GM18520 (cell line): ENCODE data around the gene STX2.

Experiments used
- ATAC-seq: cut with Tn5 transposase; IDR thresholded peaks from one replicate; pipeline ENCODE4 v1.9.1; 2021; ENCODE audit not compliant: unreplicated experiment

Gene STX2

GRCh38 chr12:130831876-130832405 lies 7.1 kb downstream of the STX2 start:
- no peak for ATAC-seq

GRCh38 chr12:130831246-130831645 lies 7.8 kb downstream of the STX2 start:
- no peak for ATAC-seq

- no peak for ATAC-seq
These were observed 8.9 kb downstream of the STX2 start for GRCh38 chr12:130830246-130830551.

- ATAC-seq = no peak
These were observed 9.4 kb downstream of the STX2 start for GRCh38 chr12:130829391-130830245.

GRCh38 chr12:130828895-130829294 lies 10.2 kb downstream of the STX2 start:
- ATAC-seq = no peak

GRCh38 chr12:130827432-130827831 lies 11.6 kb downstream of the STX2 start:
- ATAC-seq = no peak

GRCh38 chr12:130826151-130826801 lies 12.8 kb downstream of the STX2 start:
- no peak for ATAC-seq

- ATAC-seq = no peak
These were observed 13.3 kb downstream of the STX2 start for GRCh38 chr12:130825771-130826150.

- ATAC-seq = no peak
These were observed 19.4 kb downstream of the STX2 start for GRCh38 chr12:130819681-130820080.

GRCh38 chr12:130818635-130819576 lies 20.1 kb downstream of the STX2 start:
- ATAC-seq = peak; percentile 46

GRCh38 chr12:130818272-130818634 lies 20.8 kb downstream of the STX2 start:
- ATAC-seq = no peak

- no peak for ATAC-seq
These were observed 21.2 kb downstream of the STX2 start for GRCh38 chr12:130817804-130818203.

GRCh38 chr12:130816097-130816496 lies 23.0 kb downstream of the STX2 start:
- ATAC-seq = no peak

GRCh38 chr12:130815028-130815741 lies 23.9 kb downstream of the STX2 start:
- no peak for ATAC-seq

GRCh38 chr12:130813949-130814348 lies 25.1 kb downstream of the STX2 start:
- peak; percentile 44 for ATAC-seq

- ATAC-seq = no peak
These were observed 25.6 kb downstream of the STX2 start for GRCh38 chr12:130813436-130813835.

GRCh38 chr12:130809791-130810190 lies 29.3 kb downstream of the STX2 start:
- ATAC-seq = no peak

- ATAC-seq = no peak
These were observed 31.7 kb downstream of the STX2 start for GRCh38 chr12:130807309-130807708.

GRCh38 chr12:130806574-130806973 lies 32.5 kb downstream of the STX2 start:
- ATAC-seq = no peak

GRCh38 chr12:130805635-130806034 lies 33.4 kb downstream of the STX2 start:
- ATAC-seq = no peak

- no peak for ATAC-seq
These were observed 34.8 kb downstream of the STX2 start for GRCh38 chr12:130804216-130804615.
